WTC11 (cell line): ENCODE data around the gene NES.

ENCODE experiments used
- TF ChIP-seq, protein P1 (sequence below): fragments of 200-600 bp; IDR thresholded peaks from 2 replicates; pipeline ENCODE4 v1.8.0; 2022; ENCODE audit warnings: antibody characterized with exemption
- TF ChIP-seq, protein P2 (sequence below): fragments of 250-450 bp; sonication (Bioruptor Pico); IDR thresholded peaks from 2 replicates; pipeline ENCODE4 v1.8.0; 2021; ENCODE audit warnings: mild to moderate bottlenecking

DNA sequence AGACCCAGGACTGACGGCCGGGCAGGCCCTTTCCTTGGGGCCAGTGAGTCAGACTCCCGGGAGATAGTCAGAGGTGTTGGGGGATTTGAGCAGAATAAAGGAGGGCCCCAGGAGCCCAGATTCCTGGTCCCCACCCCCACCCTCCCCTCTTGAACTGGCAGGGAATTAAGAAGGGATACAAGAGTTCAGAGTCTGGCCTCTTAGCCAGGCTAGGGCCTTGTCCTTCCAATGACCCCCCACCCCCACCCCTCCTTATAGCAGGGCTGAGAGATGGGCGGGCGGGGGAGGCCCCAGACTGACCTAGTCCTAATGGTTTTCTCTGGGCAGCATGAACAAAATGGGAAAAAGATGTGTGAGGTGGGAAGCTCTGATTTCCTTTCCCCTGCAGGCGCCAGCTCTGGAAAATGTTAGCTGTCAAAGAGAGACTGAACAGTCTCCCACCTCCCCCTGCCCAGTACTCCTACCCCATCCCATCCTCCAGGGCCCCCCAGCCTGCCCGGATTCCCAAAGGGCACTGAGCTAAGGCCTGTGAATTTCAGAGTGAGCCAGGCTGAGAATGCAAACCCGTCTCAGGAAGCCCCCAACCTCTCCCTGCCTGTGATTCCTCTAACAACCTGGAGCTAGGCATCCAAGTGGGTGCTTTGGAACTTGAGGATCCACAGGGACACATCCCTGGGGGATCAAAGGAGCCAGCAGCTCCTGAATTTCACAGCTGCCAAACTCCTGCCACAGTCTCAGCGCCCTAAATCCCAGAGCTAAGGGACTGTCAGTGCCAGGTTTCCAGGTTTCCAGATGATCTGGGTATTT is 34.0 kb upstream of the NES start:
- TF ChIP-seq, protein P1, sequence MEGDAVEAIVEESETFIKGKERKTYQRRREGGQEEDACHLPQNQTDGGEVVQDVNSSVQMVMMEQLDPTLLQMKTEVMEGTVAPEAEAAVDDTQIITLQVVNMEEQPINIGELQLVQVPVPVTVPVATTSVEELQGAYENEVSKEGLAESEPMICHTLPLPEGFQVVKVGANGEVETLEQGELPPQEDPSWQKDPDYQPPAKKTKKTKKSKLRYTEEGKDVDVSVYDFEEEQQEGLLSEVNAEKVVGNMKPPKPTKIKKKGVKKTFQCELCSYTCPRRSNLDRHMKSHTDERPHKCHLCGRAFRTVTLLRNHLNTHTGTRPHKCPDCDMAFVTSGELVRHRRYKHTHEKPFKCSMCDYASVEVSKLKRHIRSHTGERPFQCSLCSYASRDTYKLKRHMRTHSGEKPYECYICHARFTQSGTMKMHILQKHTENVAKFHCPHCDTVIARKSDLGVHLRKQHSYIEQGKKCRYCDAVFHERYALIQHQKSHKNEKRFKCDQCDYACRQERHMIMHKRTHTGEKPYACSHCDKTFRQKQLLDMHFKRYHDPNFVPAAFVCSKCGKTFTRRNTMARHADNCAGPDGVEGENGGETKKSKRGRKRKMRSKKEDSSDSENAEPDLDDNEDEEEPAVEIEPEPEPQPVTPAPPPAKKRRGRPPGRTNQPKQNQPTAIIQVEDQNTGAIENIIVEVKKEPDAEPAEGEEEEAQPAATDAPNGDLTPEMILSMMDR = no peak
- TF ChIP-seq, protein P2, sequence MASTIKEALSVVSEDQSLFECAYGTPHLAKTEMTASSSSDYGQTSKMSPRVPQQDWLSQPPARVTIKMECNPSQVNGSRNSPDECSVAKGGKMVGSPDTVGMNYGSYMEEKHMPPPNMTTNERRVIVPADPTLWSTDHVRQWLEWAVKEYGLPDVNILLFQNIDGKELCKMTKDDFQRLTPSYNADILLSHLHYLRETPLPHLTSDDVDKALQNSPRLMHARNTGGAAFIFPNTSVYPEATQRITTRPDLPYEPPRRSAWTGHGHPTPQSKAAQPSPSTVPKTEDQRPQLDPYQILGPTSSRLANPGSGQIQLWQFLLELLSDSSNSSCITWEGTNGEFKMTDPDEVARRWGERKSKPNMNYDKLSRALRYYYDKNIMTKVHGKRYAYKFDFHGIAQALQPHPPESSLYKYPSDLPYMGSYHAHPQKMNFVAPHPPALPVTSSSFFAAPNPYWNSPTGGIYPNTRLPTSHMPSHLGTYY (CRISPR knock-in tag) = no peak
